ENCODE data around the gene NAGPA.
"Not testable (repeated sequence)": the region's sequence is repeated elsewhere in the genome, so short reads cannot be mapped to it uniquely, and the experiment has no call there.

NAGPA gene

GRCh38 chr16:5033256-5034166, at the start of gene NAGPA:
Gene NAGPA, minus strand, starts transcription at chr16:5033935. Its CDS starts 21 bp downstream, at chr16:5033914.
- peak; percentile 85 for DNase-seq (ENCODE audit: low spot score)

- not testable (repeated sequence) for DNase-seq (ENCODE audit: low spot score)
These were observed 47.3 kb upstream of the NAGPA start for GRCh38 chr16:5080996-5081395.

GRCh38 chr16:5080461-5080860, 46.7 kb upstream of the NAGPA start:
- not testable (repeated sequence) for DNase-seq (ENCODE audit: low spot score)

- DNase-seq (ENCODE audit: low spot score) = no peak
These were observed 44.9 kb upstream of the NAGPA start for GRCh38 chr16:5078626-5079025.

- no peak for DNase-seq (ENCODE audit: low spot score)
These were observed 43.6 kb upstream of the NAGPA start for GRCh38 chr16:5077304-5077703.

- no peak for DNase-seq (ENCODE audit: low spot score)
These were observed 41.9 kb upstream of the NAGPA start for GRCh38 chr16:5075637-5076036.

- DNase-seq (ENCODE audit: low spot score) = not testable (repeated sequence)
These were observed 40.0 kb upstream of the NAGPA start for GRCh38 chr16:5073771-5074170.

- DNase-seq (ENCODE audit: low spot score) = no peak
These were observed 39.5 kb upstream of the NAGPA start for GRCh38 chr16:5073279-5073629.

GRCh38 chr16:5072334-5073278, 38.9 kb upstream of the NAGPA start:
- no peak for DNase-seq (ENCODE audit: low spot score)

GRCh38 chr16:5071681-5072333, 38.1 kb upstream of the NAGPA start, which contains the start of gene ALG1:
Gene ALG1, plus strand, starts transcription at chr16:5071843. Its CDS starts 7 bp downstream, at chr16:5071850.
- DNase-seq (ENCODE audit: low spot score) = peak; percentile 91

GRCh38 chr16:5071341-5071680, 37.6 kb upstream of the NAGPA start:
- no peak for DNase-seq (ENCODE audit: low spot score)

- no peak for DNase-seq (ENCODE audit: low spot score)
These were observed 36.9 kb upstream of the NAGPA start for GRCh38 chr16:5070431-5071186.

- no peak for DNase-seq (ENCODE audit: low spot score)
These were observed 36.1 kb upstream of the NAGPA start for GRCh38 chr16:5069854-5070253.

GRCh38 chr16:5069048-5069447, 35.3 kb upstream of the NAGPA start:
- DNase-seq (ENCODE audit: low spot score) = no peak

- DNase-seq (ENCODE audit: low spot score) = no peak
These were observed 32.8 kb upstream of the NAGPA start for GRCh38 chr16:5066511-5066910.

GRCh38 chr16:5065813-5066212, 32.1 kb upstream of the NAGPA start, which contains the start of gene C16orf89:
Gene C16orf89, minus strand, starts transcription at chr16:5065956. Its CDS starts 48 bp downstream, at chr16:5065908.
- DNase-seq (ENCODE audit: low spot score) = no peak

- DNase-seq (ENCODE audit: low spot score) = no peak
These were observed 31.6 kb upstream of the NAGPA start for GRCh38 chr16:5065326-5065725.

GRCh38 chr16:5064915-5065314, 31.2 kb upstream of the NAGPA start:
- no peak for DNase-seq (ENCODE audit: low spot score)

- DNase-seq (ENCODE audit: low spot score) = peak; percentile 35
These were observed 29.3 kb upstream of the NAGPA start for GRCh38 chr16:5062790-5063765.

- DNase-seq (ENCODE audit: low spot score) = no peak
These were observed 28.3 kb upstream of the NAGPA start for GRCh38 chr16:5062051-5062450.

Data from NAMALWA (cell line).